Measurements from ENCODE around the gene CCBE1. TPM values are rescaled to one million over a fixed set of nuclear protein-coding genes. Genes with fewer than 3 reads are reported as not detected.

The CCBE1 gene
- total RNA-seq, 2 experiments from 2014 or later, result not detected

GRCh38 chr18:59571902-59572301, 125.3 kb downstream of the CCBE1 start:
- ChIA-PET CTCF (no interaction called here), POLR2A (no interaction called here)
- Mint-ChIP-seq H3K27me3 (ENCODE audit: low read depth) (peaks cover 2% of the 10 kb centered on the region), H3K4me1 (ENCODE audit: low read depth) (no peaks in the 10 kb centered on the region), H3K4me3 (no peak overlapping the region), H3K36me3 (ENCODE audit: low read depth) (no peaks in the 10 kb centered on the region), H3K27ac (no peak overlapping the region), H3K9me3 (ENCODE audit: insufficient read depth) (no peaks in the 10 kb centered on the region)
- ATAC-seq, result no peak
- DNase-seq, result no peak

GRCh38 chr18:59570796-59571195, 126.4 kb downstream of the CCBE1 start:
- H3K4me1 Mint-ChIP-seq (ENCODE audit: low read depth), result no peaks in the 10 kb centered on the region
- POLR2A ChIA-PET, result no interaction called here
- no peak for DNase-seq
- H3K27ac Mint-ChIP-seq, result no peak overlapping the region
- ATAC-seq, result no peak
- no peak overlapping the region for H3K4me3 Mint-ChIP-seq
- H3K9me3 Mint-ChIP-seq (ENCODE audit: insufficient read depth), result no peaks in the 10 kb centered on the region
- CTCF ChIA-PET, result no interaction called here
- peaks cover 2% of the 10 kb centered on the region for H3K27me3 Mint-ChIP-seq (ENCODE audit: low read depth)
- no peaks in the 10 kb centered on the region for H3K36me3 Mint-ChIP-seq (ENCODE audit: low read depth)

- POLR2A ChIA-PET, result no interaction called here
- Mint-ChIP-seq H3K27ac (no peak overlapping the region), H3K4me1 (ENCODE audit: low read depth) (no peaks in the 10 kb centered on the region), H3K27me3 (ENCODE audit: low read depth) (peaks cover 2% of the 10 kb centered on the region), H3K4me3 (no peak overlapping the region), H3K36me3 (ENCODE audit: low read depth) (no peaks in the 10 kb centered on the region), H3K9me3 (ENCODE audit: insufficient read depth) (no peaks in the 10 kb centered on the region)
- ATAC-seq (no peak), DNase-seq (no peak)
- CTCF ChIA-PET, result no interaction called here
These were observed 127.0 kb downstream of the CCBE1 start for GRCh38 chr18:59570101-59570775.

- no peaks in the 10 kb centered on the region for H3K9me3 Mint-ChIP-seq (ENCODE audit: insufficient read depth)
- CTCF ChIA-PET, result no interaction called here
- no peak for ATAC-seq
- no peaks in the 10 kb centered on the region for H3K4me1 Mint-ChIP-seq (ENCODE audit: low read depth)
- no peaks in the 10 kb centered on the region for H3K36me3 Mint-ChIP-seq (ENCODE audit: low read depth)
- POLR2A ChIA-PET, result no interaction called here
- no peak for DNase-seq
- H3K27ac Mint-ChIP-seq, result no peak overlapping the region
- no peak overlapping the region for H3K4me3 Mint-ChIP-seq
- peaks cover 2% of the 10 kb centered on the region for H3K27me3 Mint-ChIP-seq (ENCODE audit: low read depth)
These were observed 127.8 kb downstream of the CCBE1 start for GRCh38 chr18:59569390-59569791.

GRCh38 chr18:59567431-59567830, 129.8 kb downstream of the CCBE1 start:
- Mint-ChIP-seq H3K27me3 (ENCODE audit: low read depth) (peaks cover 2% of the 10 kb centered on the region), H3K4me1 (ENCODE audit: low read depth) (no peaks in the 10 kb centered on the region), H3K9me3 (ENCODE audit: insufficient read depth) (no peaks in the 10 kb centered on the region), H3K4me3 (no peak overlapping the region), H3K27ac (no peak overlapping the region), H3K36me3 (ENCODE audit: low read depth) (no peaks in the 10 kb centered on the region)
- POLR2A ChIA-PET, result no interaction called here
- ATAC-seq (no peak), DNase-seq (no peak)
- CTCF ChIA-PET, result no interaction called here

- ChIA-PET CTCF (no interaction called here), POLR2A (no interaction called here)
- Mint-ChIP-seq H3K4me3 (no peak overlapping the region), H3K27ac (no peak overlapping the region), H3K9me3 (ENCODE audit: insufficient read depth) (no peaks in the 10 kb centered on the region), H3K4me1 (ENCODE audit: low read depth) (no peaks in the 10 kb centered on the region), H3K27me3 (ENCODE audit: low read depth) (peaks cover 2% of the 10 kb centered on the region), H3K36me3 (ENCODE audit: low read depth) (no peaks in the 10 kb centered on the region)
- ATAC-seq (no peak), DNase-seq (no peak)
These were observed 130.7 kb downstream of the CCBE1 start for GRCh38 chr18:59566533-59566971.

GRCh38 chr18:59565957-59566356, 131.3 kb downstream of the CCBE1 start:
- no peak overlapping the region for H3K27ac Mint-ChIP-seq
- H3K9me3 Mint-ChIP-seq (ENCODE audit: insufficient read depth), result no peaks in the 10 kb centered on the region
- ChIA-PET POLR2A (no interaction called here), CTCF (no interaction called here)
- DNase-seq (no peak), ATAC-seq (no peak)
- H3K27me3 Mint-ChIP-seq (ENCODE audit: low read depth), result peaks cover 2% of the 10 kb centered on the region
- no peaks in the 10 kb centered on the region for H3K36me3 Mint-ChIP-seq (ENCODE audit: low read depth)
- H3K4me3 Mint-ChIP-seq, result no peak overlapping the region
- H3K4me1 Mint-ChIP-seq (ENCODE audit: low read depth), result no peaks in the 10 kb centered on the region

GRCh38 chr18:59564561-59564960, 132.7 kb downstream of the CCBE1 start:
- peaks cover 2% of the 10 kb centered on the region for H3K27me3 Mint-ChIP-seq (ENCODE audit: low read depth)
- no peaks in the 10 kb centered on the region for H3K4me1 Mint-ChIP-seq (ENCODE audit: low read depth)
- no peak for DNase-seq
- H3K36me3 Mint-ChIP-seq (ENCODE audit: low read depth), result no peaks in the 10 kb centered on the region
- H3K27ac Mint-ChIP-seq, result no peak overlapping the region
- no peak for ATAC-seq
- H3K4me3 Mint-ChIP-seq, result no peak overlapping the region
- ChIA-PET POLR2A (no interaction called here), CTCF (no interaction called here)
- H3K9me3 Mint-ChIP-seq (ENCODE audit: insufficient read depth), result no peaks in the 10 kb centered on the region

- H3K9me3 Mint-ChIP-seq (ENCODE audit: insufficient read depth), result no peaks in the 10 kb centered on the region
- H3K27me3 Mint-ChIP-seq (ENCODE audit: low read depth), result peaks cover 2% of the 10 kb centered on the region
- H3K36me3 Mint-ChIP-seq (ENCODE audit: low read depth), result no peaks in the 10 kb centered on the region
- ChIA-PET POLR2A (no interaction called here), CTCF (no interaction called here)
- H3K4me1 Mint-ChIP-seq (ENCODE audit: low read depth), result no peaks in the 10 kb centered on the region
- H3K27ac Mint-ChIP-seq, result no peak overlapping the region
- no peak overlapping the region for H3K4me3 Mint-ChIP-seq
- no peak for DNase-seq
- no peak for ATAC-seq
These were observed 133.9 kb downstream of the CCBE1 start for GRCh38 chr18:59563176-59563785.

- H3K27ac Mint-ChIP-seq, result no peak overlapping the region
- no peaks in the 10 kb centered on the region for H3K36me3 Mint-ChIP-seq (ENCODE audit: low read depth)
- H3K27me3 Mint-ChIP-seq (ENCODE audit: low read depth), result peaks cover 2% of the 10 kb centered on the region
- ChIA-PET POLR2A (no interaction called here), CTCF (no interaction called here)
- no peaks in the 10 kb centered on the region for H3K9me3 Mint-ChIP-seq (ENCODE audit: insufficient read depth)
- DNase-seq, result no peak
- no peak for ATAC-seq
- no peak overlapping the region for H3K4me3 Mint-ChIP-seq
- no peaks in the 10 kb centered on the region for H3K4me1 Mint-ChIP-seq (ENCODE audit: low read depth)
These were observed 134.5 kb downstream of the CCBE1 start for GRCh38 chr18:59562751-59563150.

GRCh38 chr18:59561612-59562011, 135.6 kb downstream of the CCBE1 start:
- Mint-ChIP-seq H3K36me3 (ENCODE audit: low read depth) (no peaks in the 10 kb centered on the region), H3K27me3 (ENCODE audit: low read depth) (no peaks in the 10 kb centered on the region), H3K4me1 (ENCODE audit: low read depth) (no peaks in the 10 kb centered on the region), H3K27ac (no peak overlapping the region), H3K9me3 (ENCODE audit: insufficient read depth) (no peaks in the 10 kb centered on the region), H3K4me3 (no peak overlapping the region)
- DNase-seq (no peak), ATAC-seq (no peak)
- ChIA-PET POLR2A (no interaction called here), CTCF (no interaction called here)

- no peaks in the 10 kb centered on the region for H3K36me3 Mint-ChIP-seq (ENCODE audit: low read depth)
- ATAC-seq (no peak), DNase-seq (no peak)
- no peaks in the 10 kb centered on the region for H3K4me1 Mint-ChIP-seq (ENCODE audit: low read depth)
- H3K4me3 Mint-ChIP-seq, result no peak overlapping the region
- no peaks in the 10 kb centered on the region for H3K27me3 Mint-ChIP-seq (ENCODE audit: low read depth)
- ChIA-PET POLR2A (no interaction called here), CTCF (no interaction called here)
- no peak overlapping the region for H3K27ac Mint-ChIP-seq
- H3K9me3 Mint-ChIP-seq (ENCODE audit: insufficient read depth), result no peaks in the 10 kb centered on the region
These were observed 136.7 kb downstream of the CCBE1 start for GRCh38 chr18:59560556-59560955.

- ChIA-PET CTCF (no interaction called here), POLR2A (no interaction called here)
- H3K27ac Mint-ChIP-seq, result no peak overlapping the region
- H3K4me1 Mint-ChIP-seq (ENCODE audit: low read depth), result no peaks in the 10 kb centered on the region
- no peak overlapping the region for H3K4me3 Mint-ChIP-seq
- no peak for ATAC-seq
- no peaks in the 10 kb centered on the region for H3K36me3 Mint-ChIP-seq (ENCODE audit: low read depth)
- no peak for DNase-seq
- no peaks in the 10 kb centered on the region for H3K9me3 Mint-ChIP-seq (ENCODE audit: insufficient read depth)
- H3K27me3 Mint-ChIP-seq (ENCODE audit: low read depth), result no peaks in the 10 kb centered on the region
These were observed 137.7 kb downstream of the CCBE1 start for GRCh38 chr18:59559528-59559927.
